ENCODE data around the gene KCTD10. TPM values are rescaled to one million over a fixed set of nuclear protein-coding genes. Genes with fewer than 3 reads are reported as not detected.

KCTD10 gene
- 24.0 TPM for total RNA-seq

- peak within 1 kb of the TSS; percentile 93 to 98 (median 96) for H3K4me3 ChIP-seq (ENCODE audit: low read length in 3 of 3)
- peak within 1 kb of the TSS; percentile 96 for H3K27ac ChIP-seq (ENCODE audit: low read depth, low read length)
- peaks cover 22 to 42% (median 28%) of the 10 kb centered on the region in 3 donors for H3K4me1 ChIP-seq (ENCODE audit: control insufficient read depth in 3 of 3, insufficient read depth in 3 of 3, low read length in 3 of 3)
- no peaks in the 10 kb centered on the region for H3K9me3 ChIP-seq (ENCODE audit: control insufficient read depth in 3 of 3, low read length in 3 of 3)
- peak within 1 kb of the TSS; percentile 95 to 99 (median 98) for H3K9ac ChIP-seq (ENCODE audit: low read depth in 1 of 3, low read length in 3 of 3)
- peaks cover 0 to 3% (median 0%) of the 10 kb centered on the region in 3 donors for H3K36me3 ChIP-seq (ENCODE audit: control insufficient read depth in 3 of 3, insufficient read depth in 3 of 3, low read length in 3 of 3)
- H3K27me3 ChIP-seq (ENCODE audit: control insufficient read depth in 3 of 3, insufficient read depth in 3 of 3, low read length in 3 of 3): no peaks in the 10 kb centered on the region
These were observed at the start of gene KCTD10, which contains the start of gene UBE3B for GRCh38 chr12:109477185-109477962. KCTD10 (minus strand) TSS chr12:109477300; CDS start chr12:109477262, 38 bp downstream. UBE3B (plus strand) TSS chr12:109477634; CDS start chr12:109483552, 5,918 bp downstream.

GRCh38 chr12:109525279-109525585 lies 48.1 kb upstream of the KCTD10 start:
- Histone ChIP-seq H3K4me1 (ENCODE audit: control insufficient read depth in 3 of 3, insufficient read depth in 3 of 3, low read length in 3 of 3) (peaks cover 0 to 3% (median under 1%) of the 10 kb centered on the region in 3 donors), H3K36me3 (ENCODE audit: control insufficient read depth in 3 of 3, insufficient read depth in 3 of 3, low read length in 3 of 3) (peaks cover 65 to 84% (median 81%) of the 10 kb centered on the region in 3 donors), H3K27me3 (ENCODE audit: control insufficient read depth in 3 of 3, insufficient read depth in 3 of 3, low read length in 3 of 3) (no peaks in the 10 kb centered on the region), H3K9me3 (ENCODE audit: control insufficient read depth in 3 of 3, low read length in 3 of 3) (no peaks in the 10 kb centered on the region), H3K4me3 (ENCODE audit: low read length in 3 of 3) (no peak overlapping the region), H3K27ac (ENCODE audit: low read depth, low read length) (no peak overlapping the region), H3K9ac (ENCODE audit: low read depth in 1 of 3, low read length in 3 of 3) (no peak overlapping the region)

- no peaks in the 10 kb centered on the region for H3K9me3 ChIP-seq (ENCODE audit: control insufficient read depth in 3 of 3, low read length in 3 of 3)
- H3K9ac ChIP-seq (ENCODE audit: low read depth in 1 of 3, low read length in 3 of 3): no peak overlapping the region
- no peak overlapping the region for H3K27ac ChIP-seq (ENCODE audit: low read depth, low read length)
- peaks cover 64 to 88% (median 80%) of the 10 kb centered on the region in 3 donors for H3K36me3 ChIP-seq (ENCODE audit: control insufficient read depth in 3 of 3, insufficient read depth in 3 of 3, low read length in 3 of 3)
- peaks cover 0 to 2% (median 0%) of the 10 kb centered on the region in 3 donors for H3K4me1 ChIP-seq (ENCODE audit: control insufficient read depth in 3 of 3, insufficient read depth in 3 of 3, low read length in 3 of 3)
- no peaks in the 10 kb centered on the region for H3K27me3 ChIP-seq (ENCODE audit: control insufficient read depth in 3 of 3, insufficient read depth in 3 of 3, low read length in 3 of 3)
- no peak overlapping the region for H3K4me3 ChIP-seq (ENCODE audit: low read length in 3 of 3)
These were observed 47.6 kb upstream of the KCTD10 start for GRCh38 chr12:109524466-109525278.

GRCh38 chr12:109523504-109523903 lies 46.4 kb upstream of the KCTD10 start:
- peaks cover 64 to 90% (median 80%) of the 10 kb centered on the region in 3 donors for H3K36me3 ChIP-seq (ENCODE audit: control insufficient read depth in 3 of 3, insufficient read depth in 3 of 3, low read length in 3 of 3)
- H3K9ac ChIP-seq (ENCODE audit: low read depth in 1 of 3, low read length in 3 of 3): no peak overlapping the region
- no peaks in the 10 kb centered on the region for H3K27me3 ChIP-seq (ENCODE audit: control insufficient read depth in 3 of 3, insufficient read depth in 3 of 3, low read length in 3 of 3)
- peaks cover under 1 to 8% (median 4%) of the 10 kb centered on the region in 3 donors for H3K4me1 ChIP-seq (ENCODE audit: control insufficient read depth in 3 of 3, insufficient read depth in 3 of 3, low read length in 3 of 3)
- no peak overlapping the region for H3K4me3 ChIP-seq (ENCODE audit: low read length in 3 of 3)
- no peak overlapping the region for H3K27ac ChIP-seq (ENCODE audit: low read depth, low read length)
- H3K9me3 ChIP-seq (ENCODE audit: control insufficient read depth in 3 of 3, low read length in 3 of 3): no peaks in the 10 kb centered on the region

- Histone ChIP-seq H3K27me3 (ENCODE audit: control insufficient read depth in 3 of 3, insufficient read depth in 3 of 3, low read length in 3 of 3) (no peaks in the 10 kb centered on the region), H3K4me1 (ENCODE audit: control insufficient read depth in 3 of 3, insufficient read depth in 3 of 3, low read length in 3 of 3) (peaks cover 4 to 13% (median 7%) of the 10 kb centered on the region in 3 donors), H3K9me3 (ENCODE audit: control insufficient read depth in 3 of 3, low read length in 3 of 3) (no peaks in the 10 kb centered on the region)
These were observed 46.0 kb upstream of the KCTD10 start for GRCh38 chr12:109523071-109523470.

GRCh38 chr12:109521831-109522230 lies 44.7 kb upstream of the KCTD10 start:
- Histone ChIP-seq H3K4me1 (ENCODE audit: control insufficient read depth in 3 of 3, insufficient read depth in 3 of 3, low read length in 3 of 3) (peaks cover 4 to 18% (median 7%) of the 10 kb centered on the region in 3 donors), H3K9me3 (ENCODE audit: control insufficient read depth in 3 of 3, low read length in 3 of 3) (no peaks in the 10 kb centered on the region), H3K27ac (ENCODE audit: low read depth, low read length) (no peak overlapping the region)

More at GRCh38 chr12:109523071-109523470, 46.0 kb upstream of the KCTD10 start:
- H3K27ac ChIP-seq (ENCODE audit: low read depth, low read length): no peak overlapping the region
- peaks cover 68 to 91% (median 83%) of the 10 kb centered on the region in 3 donors for H3K36me3 ChIP-seq (ENCODE audit: control insufficient read depth in 3 of 3, insufficient read depth in 3 of 3, low read length in 3 of 3)
- peak overlapping the region in 1 of 3 donors; percentile 7 for H3K9ac ChIP-seq (ENCODE audit: low read depth in 1 of 3, low read length in 3 of 3)
- H3K4me3 ChIP-seq (ENCODE audit: low read length in 3 of 3): no peak overlapping the region

GRCh38 chr12:109519787-109520186 lies 42.7 kb upstream of the KCTD10 start:
- H3K9ac ChIP-seq (ENCODE audit: low read depth in 1 of 3, low read length in 3 of 3): peak overlapping the region in 1 of 3 donors; percentile 8
- H3K9me3 ChIP-seq (ENCODE audit: control insufficient read depth in 3 of 3, low read length in 3 of 3): no peaks in the 10 kb centered on the region
- H3K27ac ChIP-seq (ENCODE audit: low read depth, low read length): peak overlapping the region; percentile 46
- H3K27me3 ChIP-seq (ENCODE audit: control insufficient read depth in 3 of 3, insufficient read depth in 3 of 3, low read length in 3 of 3): no peaks in the 10 kb centered on the region
- H3K4me1 ChIP-seq (ENCODE audit: control insufficient read depth in 3 of 3, insufficient read depth in 3 of 3, low read length in 3 of 3): peaks cover 4 to 18% (median 7%) of the 10 kb centered on the region in 3 donors
- no peak overlapping the region for H3K4me3 ChIP-seq (ENCODE audit: low read length in 3 of 3)
- H3K36me3 ChIP-seq (ENCODE audit: control insufficient read depth in 3 of 3, insufficient read depth in 3 of 3, low read length in 3 of 3): peaks cover 69 to 81% (median 76%) of the 10 kb centered on the region in 3 donors

More at GRCh38 chr12:109521831-109522230, 44.7 kb upstream of the KCTD10 start:
- Histone ChIP-seq H3K36me3 (ENCODE audit: control insufficient read depth in 3 of 3, insufficient read depth in 3 of 3, low read length in 3 of 3) (peaks cover 76 to 91% (median 83%) of the 10 kb centered on the region in 3 donors), H3K27me3 (ENCODE audit: control insufficient read depth in 3 of 3, insufficient read depth in 3 of 3, low read length in 3 of 3) (no peaks in the 10 kb centered on the region), H3K9ac (ENCODE audit: low read depth in 1 of 3, low read length in 3 of 3) (no peak overlapping the region), H3K4me3 (ENCODE audit: low read length in 3 of 3) (no peak overlapping the region)

GRCh38 chr12:109518820-109519665 lies 41.9 kb upstream of the KCTD10 start:
- Histone ChIP-seq H3K36me3 (ENCODE audit: control insufficient read depth in 3 of 3, insufficient read depth in 3 of 3, low read length in 3 of 3) (peaks cover 66 to 81% (median 75%) of the 10 kb centered on the region in 3 donors), H3K4me3 (ENCODE audit: low read length in 3 of 3) (no peak overlapping the region), H3K9me3 (ENCODE audit: control insufficient read depth in 3 of 3, low read length in 3 of 3) (no peaks in the 10 kb centered on the region), H3K9ac (ENCODE audit: low read depth in 1 of 3, low read length in 3 of 3) (peak overlapping the region in 1 of 3 donors; percentile 40), H3K27me3 (ENCODE audit: control insufficient read depth in 3 of 3, insufficient read depth in 3 of 3, low read length in 3 of 3) (no peaks in the 10 kb centered on the region), H3K27ac (ENCODE audit: low read depth, low read length) (peak overlapping the region; percentile 46), H3K4me1 (ENCODE audit: control insufficient read depth in 3 of 3, insufficient read depth in 3 of 3, low read length in 3 of 3) (peaks cover 4 to 18% (median 7%) of the 10 kb centered on the region in 3 donors)

GRCh38 chr12:109517619-109518018 lies 40.5 kb upstream of the KCTD10 start:
- Histone ChIP-seq H3K27me3 (ENCODE audit: control insufficient read depth in 3 of 3, insufficient read depth in 3 of 3, low read length in 3 of 3) (no peaks in the 10 kb centered on the region), H3K4me1 (ENCODE audit: control insufficient read depth in 3 of 3, insufficient read depth in 3 of 3, low read length in 3 of 3) (peaks cover 4 to 18% (median 7%) of the 10 kb centered on the region in 3 donors), H3K27ac (ENCODE audit: low read depth, low read length) (peak overlapping the region; percentile 46), H3K4me3 (ENCODE audit: low read length in 3 of 3) (no peak overlapping the region), H3K9ac (ENCODE audit: low read depth in 1 of 3, low read length in 3 of 3) (peak overlapping the region in 1 of 3 donors; percentile 54), H3K36me3 (ENCODE audit: control insufficient read depth in 3 of 3, insufficient read depth in 3 of 3, low read length in 3 of 3) (peaks cover 58 to 78% (median 72%) of the 10 kb centered on the region in 3 donors), H3K9me3 (ENCODE audit: control insufficient read depth in 3 of 3, low read length in 3 of 3) (no peaks in the 10 kb centered on the region)
